Germinal center (tissue), 1 donor: ENCODE data around the gene MED29.
A peak's percentile ranks its signal among the peaks of the same experiment; 100 is the strongest.

Source experiments
- DNase-seq: peaks from one replicate; pipeline ENCODE4 v3.0.0; 2012; ENCODE audit warnings: mixed read lengths, low spot score

The MED29 gene

GRCh38 chr19:39390751-39391437 lies at the start of gene MED29, which contains the start of gene PAF1:
MED29 (plus strand) TSS chr19:39391378; CDS start chr19:39391423, 45 bp downstream.
PAF1 (minus strand) TSS chr19:39391106; CDS start chr19:39390864, 242 bp downstream.
- peak; percentile 99 for DNase-seq

GRCh38 chr19:39341719-39342604 lies 49.2 kb upstream of the MED29 start, which contains the start of gene SAMD4B:
SAMD4B (plus strand) TSS chr19:39342421; CDS start chr19:39356894, 14,473 bp downstream.
- peak; percentile 98 for DNase-seq

DNA sequence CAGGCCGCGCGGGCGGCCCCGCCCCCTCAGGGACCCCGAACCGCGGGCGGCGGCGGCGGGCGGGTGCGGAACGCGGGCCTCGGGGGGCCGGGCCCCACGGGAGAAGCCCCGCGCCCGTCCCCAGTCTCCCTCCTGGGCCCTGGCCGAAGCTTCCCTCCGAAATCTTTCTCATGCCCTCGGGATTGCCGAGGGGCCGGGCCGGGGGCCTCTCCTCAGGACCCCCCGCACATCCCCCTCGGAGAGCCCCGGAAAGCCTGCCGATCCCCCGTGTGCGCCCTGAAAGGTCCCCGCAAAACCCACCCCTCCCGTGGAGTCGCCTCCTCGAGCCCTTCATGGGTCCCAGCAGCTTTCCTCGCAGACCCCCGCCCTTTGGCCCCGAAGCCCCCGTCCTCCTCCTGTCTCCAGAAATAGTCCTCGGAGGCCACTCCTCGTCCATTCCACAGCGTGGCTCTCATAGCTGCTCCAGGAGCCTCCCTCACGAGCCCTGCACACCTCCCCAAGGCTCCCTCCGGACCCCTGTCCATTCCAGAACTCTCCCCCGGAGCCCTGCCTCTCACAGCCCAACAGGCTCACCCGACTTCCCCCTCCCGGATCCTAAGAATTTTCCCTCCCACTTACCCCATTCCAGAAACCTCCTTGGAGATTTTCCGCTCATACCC lies 48.4 kb upstream of the MED29 start:
- no peak for DNase-seq

DNA sequence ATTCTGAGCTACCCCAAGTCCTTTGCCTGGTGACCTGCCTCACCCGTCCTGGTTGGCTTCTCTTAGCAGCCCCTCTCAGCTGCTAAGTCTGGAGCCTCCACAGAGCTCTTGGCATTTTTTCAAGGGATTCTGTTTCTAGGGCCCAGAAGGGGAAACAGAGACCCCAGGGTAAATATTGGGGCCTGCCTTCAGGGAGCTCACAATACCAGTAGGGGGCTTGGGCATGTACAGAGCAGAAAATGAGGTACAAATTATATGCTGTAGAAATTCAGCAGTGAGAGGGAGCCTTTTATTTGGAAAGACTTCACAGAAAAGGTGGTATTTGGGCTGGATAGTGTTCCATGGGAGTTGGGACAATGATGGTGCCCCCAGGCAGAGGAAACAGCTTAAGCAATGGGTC lies 45.2 kb upstream of the MED29 start:
- DNase-seq: no peak

DNA sequence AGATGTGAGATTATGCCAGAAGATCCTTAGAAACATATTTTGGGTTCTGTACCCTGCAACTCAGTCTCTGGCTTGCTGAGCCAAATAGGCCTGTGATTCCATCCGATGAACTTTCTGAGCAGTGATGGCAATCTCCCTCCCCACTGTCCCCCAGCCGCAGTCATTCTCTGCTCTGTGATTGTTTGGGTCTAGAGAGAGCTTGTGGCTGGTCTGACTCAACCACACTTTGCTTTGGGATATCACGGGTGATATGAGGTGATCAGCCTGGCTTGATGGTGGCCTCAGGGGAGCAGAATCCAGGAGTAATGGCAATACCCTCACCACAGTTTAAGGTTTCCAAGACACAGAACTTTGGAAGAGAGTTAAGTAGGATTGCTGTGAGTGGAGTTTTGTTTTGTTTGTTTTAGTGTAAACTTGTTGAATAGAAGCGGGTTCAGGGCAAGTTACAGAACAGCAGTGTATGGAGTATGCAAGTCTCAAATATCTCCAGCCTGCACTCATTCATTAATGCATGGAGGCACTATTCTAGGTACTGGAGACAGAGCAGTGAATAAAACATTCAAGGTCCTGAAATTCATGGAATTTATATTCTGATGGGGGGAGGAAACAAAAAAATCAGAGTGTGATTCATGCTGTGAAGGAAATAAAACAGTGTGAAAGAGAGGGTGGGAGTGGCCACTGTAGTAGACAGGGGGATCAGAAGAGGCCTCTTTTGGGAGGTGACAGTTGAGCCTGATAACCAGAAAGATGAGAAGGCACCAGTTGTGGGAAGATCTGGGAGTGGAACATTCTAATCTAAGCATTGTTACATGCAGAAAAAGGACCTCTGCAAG lies 43.6 kb upstream of the MED29 start:
- DNase-seq: no peak

GRCh38 chr19:39349326-39349725 lies 41.9 kb upstream of the MED29 start:
- DNase-seq: no peak

GRCh38 chr19:39350156-39350555 lies 41.0 kb upstream of the MED29 start:
- DNase-seq: no peak

GRCh38 chr19:39351537-39352064 lies 39.6 kb upstream of the MED29 start:
- peak; percentile 49 for DNase-seq

DNA sequence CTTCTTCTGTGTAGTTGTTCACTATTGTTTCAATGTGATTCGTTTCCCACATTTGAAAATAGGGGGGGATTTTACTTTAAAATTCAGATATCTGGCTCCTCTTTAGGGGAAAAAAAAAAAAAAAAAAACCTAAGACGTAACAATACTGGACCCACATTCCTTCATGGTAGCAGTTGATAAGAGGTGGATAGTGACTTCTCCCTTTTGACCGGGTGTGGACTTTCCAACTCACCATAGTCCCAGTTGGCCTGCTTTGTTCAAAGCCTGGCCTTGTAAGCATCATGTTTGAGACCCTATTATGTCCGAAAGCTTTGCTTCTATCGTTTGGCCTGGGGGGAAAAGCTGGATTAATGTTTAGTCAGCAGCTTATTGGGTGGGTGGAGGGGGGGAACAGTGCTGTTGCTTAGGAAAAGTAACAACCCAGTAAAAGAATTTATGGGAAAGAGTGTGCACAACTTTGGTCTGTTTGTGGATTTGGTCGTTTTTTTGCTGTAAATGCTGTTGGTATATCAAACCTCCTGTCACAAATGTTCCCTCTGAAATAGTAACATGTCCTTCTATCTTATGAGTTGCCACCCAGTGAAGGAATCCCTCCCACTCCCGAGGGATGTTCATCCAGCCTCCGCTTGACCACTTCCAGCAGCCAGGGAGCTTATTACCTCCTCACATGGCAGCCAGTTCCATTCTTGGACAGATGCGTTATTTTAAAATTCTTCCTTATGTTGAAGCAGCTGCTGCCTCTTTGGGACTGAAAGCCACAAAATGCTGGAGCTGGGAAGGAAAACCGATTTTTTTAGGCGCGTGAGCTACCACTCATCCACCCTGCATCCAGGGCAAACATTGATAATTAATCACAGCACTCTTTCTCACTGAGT lies 38.6 kb upstream of the MED29 start:
- DNase-seq: no peak

DNA sequence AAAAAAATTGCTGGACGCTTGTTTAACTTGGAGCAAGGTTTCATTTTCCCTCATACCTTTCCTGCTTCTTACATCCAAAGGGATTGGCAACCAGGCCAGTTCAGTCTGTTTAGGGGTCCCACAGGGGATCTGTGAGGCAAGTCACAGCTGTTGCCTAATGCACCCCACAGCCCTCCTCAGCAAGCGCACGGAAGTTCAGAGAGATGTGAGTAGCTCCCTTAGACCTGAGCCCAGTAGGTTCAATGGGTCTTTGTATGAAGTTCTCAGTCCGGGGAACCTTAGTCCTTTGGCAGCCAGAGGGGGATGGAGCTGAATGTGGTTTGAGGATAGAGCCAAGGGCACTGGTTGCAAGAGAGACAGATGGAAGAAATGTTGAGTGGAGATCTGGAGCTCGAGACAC lies 35.9 kb upstream of the MED29 start:
- no peak for DNase-seq

DNA sequence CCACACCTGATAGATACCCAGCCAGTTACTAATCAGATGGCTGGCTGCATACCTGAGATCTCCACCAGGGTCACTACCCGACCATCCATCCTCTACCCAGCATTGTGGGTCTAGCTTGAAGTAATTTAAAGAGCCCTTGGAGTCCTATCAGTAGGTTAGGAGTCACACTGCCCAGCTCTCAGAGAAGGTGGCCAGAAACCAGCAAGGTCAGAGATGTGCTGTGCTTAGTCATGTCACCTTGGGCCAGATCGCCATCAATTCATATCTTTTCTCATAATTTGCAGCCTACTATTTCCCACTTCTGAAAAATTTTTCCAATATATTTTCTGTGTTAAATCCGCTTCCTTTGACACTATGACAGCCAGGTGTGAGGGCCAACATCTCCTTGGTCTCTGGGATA lies 35.1 kb upstream of the MED29 start:
- no peak for DNase-seq

GRCh38 chr19:39356647-39357046 lies 34.5 kb upstream of the MED29 start:
- DNase-seq: no peak

DNA sequence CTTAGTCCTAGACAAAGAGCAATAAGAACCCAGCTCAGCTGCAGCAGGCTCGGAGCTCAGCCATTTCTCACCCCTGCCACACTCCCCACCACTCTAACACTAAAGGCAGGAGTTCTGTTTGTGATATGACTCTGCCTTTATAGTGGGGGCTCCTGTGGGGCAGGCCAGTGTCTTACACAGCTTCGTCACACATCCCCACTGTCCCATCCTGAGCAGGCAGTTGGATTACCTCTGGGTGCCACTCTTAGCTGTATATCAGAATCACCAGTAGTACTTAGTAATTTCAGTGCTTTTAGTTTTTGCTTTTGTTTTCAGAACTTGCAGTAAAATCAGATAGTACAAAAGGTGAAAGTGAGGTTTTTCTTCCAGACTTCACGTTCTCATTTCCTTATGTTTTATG lies 32.2 kb upstream of the MED29 start:
- no peak for DNase-seq

GRCh38 chr19:39360599-39360998 lies 30.6 kb upstream of the MED29 start:
- no peak for DNase-seq

GRCh38 chr19:39362682-39363657 lies 28.2 kb upstream of the MED29 start:
- DNase-seq: no peak

GRCh38 chr19:39363901-39364457 lies 27.2 kb upstream of the MED29 start:
- no peak for DNase-seq

DNA sequence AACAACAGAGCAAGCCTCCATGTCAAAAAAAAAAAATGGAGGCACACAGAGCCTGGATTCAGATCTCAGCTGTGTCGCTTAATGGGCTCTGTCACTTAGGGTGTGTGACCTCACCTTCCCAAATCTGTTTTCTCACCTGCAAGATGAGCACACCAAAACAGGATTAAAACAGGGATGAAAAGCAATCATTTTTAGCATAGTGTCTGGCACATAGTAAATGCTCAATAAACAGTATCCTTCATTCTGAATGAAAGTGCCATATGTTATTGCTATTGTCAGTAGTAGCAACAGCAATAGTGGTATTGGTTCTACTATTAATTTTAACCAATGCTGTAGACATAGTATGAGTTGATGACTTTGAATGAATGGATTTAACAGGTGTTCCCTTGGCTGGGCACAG lies 25.6 kb upstream of the MED29 start:
- DNase-seq: no peak

- no peak for DNase-seq
Measured at GRCh38 chr19:39369200-39369599, 22.0 kb upstream of the MED29 start.

GRCh38 chr19:39370735-39371134 lies 20.4 kb upstream of the MED29 start:
- no peak for DNase-seq
